Mononuclear cell (primary cell): ENCODE measurements around the gene TMEM126B. TPM values are rescaled to one million over a fixed set of nuclear protein-coding genes. Genes with fewer than 3 reads are reported as not detected.

ENCODE experiments used
- H3K27me3 ChIP-seq: 2 replicates; pipeline ENCODE4 v1.6.0; 2011; ENCODE audit warnings: low read length, control low read depth; ENCODE audit not compliant: insufficient read depth
- H3K4me1 ChIP-seq: 2 replicates; pipeline ENCODE4 v1.5.1; 2011; ENCODE audit warnings: mild to moderate bottlenecking, low read length, control low read depth; ENCODE audit not compliant: insufficient read depth
- H3K4me3 ChIP-seq: 2 replicates; pipeline ENCODE4 v1.5.1; 2011; ENCODE audit warnings: mild to moderate bottlenecking, low read length, moderate library complexity
- H3K9me3 ChIP-seq: 2 replicates; pipeline ENCODE4 v1.5.1; 2011; ENCODE audit warnings: low read depth, mild to moderate bottlenecking, control low read depth, low read length
- total RNA-seq: library from RNA; depleted of rRNA; stranded (reverse); fragments of >200 nt; gene quantifications from one replicate; pipeline ENCODE4 v1.2.3, GENCODE V29; 2012

Gene TMEM126B
- total RNA-seq, 1 donor: 20.3 TPM

GRCh38 chr11:85685820-85686459 lies 57.5 kb downstream of the TMEM126B start, which contains the start of gene CCDC89:
Gene CCDC89, minus strand, starts transcription at chr11:85686195. Its CDS starts 65 bp downstream, at chr11:85686130.
- Histone ChIP-seq H3K9me3 (no peaks in the 10 kb centered on the region), H3K4me3 (no peak within 1 kb of the TSS), H3K4me1 (peaks cover 12% of the 10 kb centered on the region), H3K27me3 (no peaks in the 10 kb centered on the region)

Other genes with a start within 250 kb of the TMEM126B start
- gene DLG2, start 1.2 kb upstream of the TMEM126B start, total RNA-seq: 1.6 TPM
- 14.4 TPM for gene TMEM126A, start 19.4 kb downstream of the TMEM126B start, total RNA-seq
- gene CREBZF, start 36.5 kb downstream of the TMEM126B start, total RNA-seq: 55.2 TPM
- not detected for gene CCDC89, start 57.6 kb downstream of the TMEM126B start, total RNA-seq
- 26.6 TPM for gene SYTL2, start 182.5 kb downstream of the TMEM126B start, total RNA-seq
- gene CCDC83, start 226.8 kb downstream of the TMEM126B start, total RNA-seq: under 0.01 TPM